SU-DHL-6 (cell line): ENCODE results near the gene LTB4R.

ENCODE experiments used
- H2AFZ ChIP-seq: fragments of 200-600 bp; sonication (generic); 2 replicates; pipeline ENCODE4 v1.6.1; 2014; ENCODE audit warnings: low read depth, mild to moderate bottlenecking, moderate library complexity, mixed read lengths, antibody characterized with exemption, low read length; ENCODE audit not compliant: severe bottlenecking
- H3F3A ChIP-seq: fragments of 200-600 bp; shearing (Covaris generic); 2 replicates; pipeline ENCODE4 v1.6.0; 2016; ENCODE audit warnings: antibody characterized with exemption, mild to moderate bottlenecking; ENCODE audit not compliant: insufficient read depth
- H3K27ac ChIP-seq: fragments of 200-600 bp; sonication (generic); 2 replicates; pipeline ENCODE4 v1.5.1; 2016; ENCODE audit warnings: low read depth, mild to moderate bottlenecking, low read length, moderate library complexity, mixed read lengths
- H3K27me3 ChIP-seq: fragments of 200-600 bp; sonication (generic), shearing (Covaris generic); 2 replicates; pipeline ENCODE4 v1.6.0; 2014; ENCODE audit warnings: mild to moderate bottlenecking, low read length
- H3K36me3 ChIP-seq: fragments of 200-600 bp; sonication (generic); 2 replicates; pipeline ENCODE4 v1.6.1; 2014; ENCODE audit warnings: mild to moderate bottlenecking, low read length, mixed read lengths
- H3K4me2 ChIP-seq: fragments of 300-600, 200-600 bp; shearing (Covaris generic), sonication (generic); 2 replicates; pipeline ENCODE4 v1.6.0; 2014; ENCODE audit warnings: low read length, low read depth, mild to moderate bottlenecking; ENCODE audit not compliant: poor library complexity, severe bottlenecking
- H3K4me3 ChIP-seq: fragments of 200-600 bp; sonication (generic); 2 replicates; pipeline ENCODE4 v1.5.1; 2014; ENCODE audit warnings: antibody characterized with exemption, low read length, mild to moderate bottlenecking, mixed read lengths; ENCODE audit not compliant: insufficient read depth, poor library complexity, severe bottlenecking
- H3K79me2 ChIP-seq: fragments of 200-600 bp; sonication (generic); 2 replicates; pipeline ENCODE4 v1.6.1; 2014; ENCODE audit warnings: mild to moderate bottlenecking, low read length, moderate library complexity; ENCODE audit not compliant: insufficient read depth
- H3K9ac ChIP-seq: fragments of 200-600 bp; sonication (generic); 2 replicates; pipeline ENCODE4 v1.7.0; 2014; ENCODE audit warnings: mild to moderate bottlenecking, low read length
- H3K9me2 ChIP-seq: fragments of 200-600 bp; sonication (generic); replicated peaks from 2 replicates; pipeline ENCODE4 v1.6.1; 2014; ENCODE audit warnings: low read length; ENCODE audit not compliant: insufficient read depth
- H3K9me3 ChIP-seq: fragments of 200-600 bp; sonication (generic); 2 replicates; pipeline ENCODE4 v1.6.1; 2014; ENCODE audit warnings: low read length, mixed read lengths; ENCODE audit not compliant: insufficient read depth
- H4K20me1 ChIP-seq: fragments of 200-600 bp; sonication (generic); 2 replicates; pipeline ENCODE4 v1.6.1; 2014; ENCODE audit warnings: low read depth, mild to moderate bottlenecking, antibody characterized with exemption, low read length, moderate library complexity, mixed read lengths
- CTCF ChIP-seq: fragments of 200-600 bp; sonication (generic); IDR thresholded peaks from one replicate; pipeline ENCODE4 v1.5.1; 2017; ENCODE audit warnings: antibody characterized with exemption, mild to moderate bottlenecking, low read length, moderate library complexity; ENCODE audit not compliant: insufficient read depth, poor library complexity, severe bottlenecking
- EZH2phosphoT487 ChIP-seq: fragments of 200-600 bp; sonication (generic), shearing (Covaris generic); conservative IDR thresholded peaks from 2 replicates; pipeline ENCODE4 v1.6.1; 2018; ENCODE audit warnings: mild to moderate bottlenecking, antibody characterized with exemption, low read length, moderate library complexity, mixed read lengths

Gene LTB4R

DNA sequence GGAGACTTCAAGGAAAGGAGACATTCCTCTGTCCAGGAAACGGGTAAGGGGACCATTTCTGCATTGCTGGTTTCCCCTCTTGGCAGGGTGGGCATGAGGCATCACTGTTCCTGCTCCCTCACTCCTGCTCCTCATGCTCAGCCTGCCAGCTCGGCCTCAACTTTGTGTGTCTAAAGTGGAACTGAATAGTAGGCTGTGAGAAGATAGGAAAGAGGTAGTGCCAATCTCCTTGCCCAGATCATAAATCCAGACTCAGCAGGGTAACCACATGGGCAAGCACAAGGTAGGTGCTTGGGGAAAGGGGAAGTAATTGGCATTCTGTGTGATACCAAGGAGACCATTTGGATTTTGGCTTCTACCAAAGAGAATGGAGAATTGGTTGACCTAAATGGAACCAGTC is 2.6 kb downstream of the LTB4R start:
- Histone ChIP-seq H4K20me1 (no peaks in the 10 kb centered on the region), H3K9ac (no peak overlapping the region), H3K4me2 (no peak overlapping the region), H3K9me2 (no peaks in the 10 kb centered on the region), H3K9me3 (no peaks in the 10 kb centered on the region), H2AFZ (no peak overlapping the region), H3K36me3 (no peaks in the 10 kb centered on the region), H3F3A (no peaks in the 10 kb centered on the region), H3K27ac (no peak overlapping the region), H3K4me3 (no peak overlapping the region), H3K79me2 (no peaks in the 10 kb centered on the region), H3K27me3 (no peaks in the 10 kb centered on the region)
- TF ChIP-seq EZH2phosphoT487 = no peak
- TF ChIP-seq CTCF = no peak

- Histone ChIP-seq H3K79me2 (no peaks in the 10 kb centered on the region), H3K27me3 (no peaks in the 10 kb centered on the region), H3K4me2 (no peak overlapping the region), H3F3A (no peaks in the 10 kb centered on the region), H3K9me2 (no peaks in the 10 kb centered on the region), H4K20me1 (no peaks in the 10 kb centered on the region), H3K9ac (no peak overlapping the region), H2AFZ (no peak overlapping the region), H3K4me3 (no peak overlapping the region), H3K9me3 (no peaks in the 10 kb centered on the region), H3K36me3 (no peaks in the 10 kb centered on the region), H3K27ac (no peak overlapping the region)
- no peak for TF ChIP-seq EZH2phosphoT487
- TF ChIP-seq CTCF = no peak
These were observed 3.3 kb downstream of the LTB4R start for GRCh38 chr14:24314377-24315193.

- Histone ChIP-seq H3K79me2 (no peaks in the 10 kb centered on the region), H3K36me3 (no peaks in the 10 kb centered on the region), H3K9ac (no peak overlapping the region), H3F3A (no peaks in the 10 kb centered on the region), H2AFZ (no peak overlapping the region), H4K20me1 (no peaks in the 10 kb centered on the region), H3K9me2 (no peaks in the 10 kb centered on the region), H3K27ac (no peak overlapping the region), H3K9me3 (no peaks in the 10 kb centered on the region), H3K27me3 (no peaks in the 10 kb centered on the region), H3K4me2 (no peak overlapping the region), H3K4me3 (no peak overlapping the region)
- TF ChIP-seq EZH2phosphoT487 = no peak
- TF ChIP-seq CTCF = no peak
These were observed 4.0 kb downstream of the LTB4R start for GRCh38 chr14:24315243-24315806.
